GM23338 (cell line): Measurements from ENCODE around the gene CIZ1. TPM values are rescaled to one million over a fixed set of nuclear protein-coding genes. Genes with fewer than 3 reads are reported as not detected.

ENCODE experiments used
- ATAC-seq: fragments of 200-7000 bp; cut with Tn5 transposase; 3 replicates; pipeline ENCODE4 v1.9.1; 2020
- DNase-seq: peaks from one replicate; pipeline ENCODE4 v3.0.0-alpha.2; 2015; ENCODE audit warnings: low spot score
- H2AFZ ChIP-seq: fragments of 200-600 bp; sonication (generic); 2 replicates; pipeline ENCODE4 v1.8.0; 2016; ENCODE audit warnings: antibody characterized with exemption, mild to moderate bottlenecking, moderate library complexity
- H3F3A ChIP-seq: fragments of 200-600 bp; sonication (generic); replicated peaks from 2 replicates; pipeline ENCODE4 v1.8.0; 2017; ENCODE audit warnings: antibody characterized with exemption, mixed run types, low read depth
- H3K27ac ChIP-seq: fragments of 200-600 bp; sonication (generic); 2 replicates; pipeline ENCODE4 v1.6.1; 2016; ENCODE audit warnings: low read depth
- H3K27me3 ChIP-seq: fragments of 200-600 bp; sonication (generic); 2 replicates; pipeline ENCODE4 v1.8.0; 2016; ENCODE audit warnings: mild to moderate bottlenecking, mixed run types, moderate library complexity; ENCODE audit not compliant: insufficient read depth
- H3K36me3 ChIP-seq: fragments of 200-600 bp; sonication (generic); 2 replicates; pipeline ENCODE4 v1.8.0; 2016; ENCODE audit warnings: mild to moderate bottlenecking; ENCODE audit not compliant: insufficient read depth
- H3K4me1 ChIP-seq: fragments of 200-600 bp; sonication (generic); 2 replicates; pipeline ENCODE4 v1.8.0; 2016; ENCODE audit warnings: mild to moderate bottlenecking, moderate library complexity; ENCODE audit not compliant: insufficient read depth
- H3K4me2 ChIP-seq: fragments of 200-600 bp; sonication (generic); 2 replicates; pipeline ENCODE4 v1.7.1; 2017; ENCODE audit warnings: mixed run types
- H3K4me3 ChIP-seq: fragments of 200-600 bp; sonication (generic); 2 replicates; pipeline ENCODE4 v1.6.1; 2016; ENCODE audit warnings: mixed run types
- H3K79me2 ChIP-seq: fragments of 200-600 bp; sonication (generic); replicated peaks from 2 replicates; pipeline ENCODE4 v1.8.0; 2017; ENCODE audit warnings: mild to moderate bottlenecking; ENCODE audit not compliant: insufficient read depth
- H3K9me2 ChIP-seq: fragments of 200-600 bp; sonication (generic); 2 replicates; pipeline ENCODE4 v1.8.0; 2017; ENCODE audit not compliant: insufficient read depth
- H4K20me1 ChIP-seq: fragments of 200-600 bp; sonication (generic); replicated peaks from 2 replicates; pipeline ENCODE4 v1.8.0; 2017; ENCODE audit warnings: mild to moderate bottlenecking; ENCODE audit not compliant: insufficient read depth
- H3K27ac Mint-ChIP-seq: 2 replicates; pipeline ENCODE4 v1.8.0; 2020; ENCODE audit warnings: inconsistent platforms, mild to moderate bottlenecking, moderate library complexity, mixed read lengths
- H3K27me3 Mint-ChIP-seq: 3 replicates; pipeline ENCODE4 v1.8.0; 2022; ENCODE audit warnings: low read depth, mild to moderate bottlenecking, moderate library complexity, mixed read lengths, inconsistent platforms; ENCODE audit not compliant: insufficient read depth, poor library complexity
- H3K36me3 Mint-ChIP-seq: 3 replicates; pipeline ENCODE4 v1.8.0; 2021; ENCODE audit warnings: low read depth, mild to moderate bottlenecking, inconsistent platforms, moderate library complexity, mixed read lengths
- H3K4me1 Mint-ChIP-seq: 3 replicates; pipeline ENCODE4 v1.8.0; 2020; ENCODE audit warnings: mild to moderate bottlenecking, inconsistent platforms, mixed read lengths
- H3K4me3 Mint-ChIP-seq: 3 replicates; pipeline ENCODE4 v1.8.0; 2021; ENCODE audit warnings: moderate library complexity, mild to moderate bottlenecking, inconsistent platforms, mixed read lengths
- H3K9me3 Mint-ChIP-seq: 3 replicates; pipeline ENCODE4 v1.8.0; 2020; ENCODE audit warnings: moderate library complexity, mild to moderate bottlenecking, inconsistent platforms, mixed read lengths
- CTCF ChIP-seq, 2 experiments: fragments of 200-600 bp in 1 of 2; sonication (generic) in 1 of 2; conservative IDR thresholded peaks; 2 replicates each; pipeline versions ENCODE4 v1.5.1 to v1.6.1; 2016 to 2017; ENCODE audit warnings: antibody characterized with exemption in 2 of 2, low read depth in 2 of 2, mild to moderate bottlenecking in 2 of 2, moderate library complexity in 1 of 2
- ETS1 ChIP-seq: IDR thresholded peaks from 2 replicates; pipeline ENCODE4 v1.6.1; 2016; ENCODE audit warnings: antibody characterized with exemption
- EZH2 ChIP-seq: fragments of 200-600 bp; sonication (generic); IDR thresholded peaks from one replicate; pipeline ENCODE4 v1.8.0; 2017; ENCODE audit warnings: antibody characterized with exemption, mild to moderate bottlenecking, low read depth; ENCODE audit not compliant: unreplicated experiment
- NANOG ChIP-seq: IDR thresholded peaks from 2 replicates; pipeline ENCODE4 v1.6.1; 2016; ENCODE audit warnings: antibody characterized with exemption, borderline replicate concordance
- POLR2AphosphoS5 ChIP-seq: IDR thresholded peaks from 2 replicates; pipeline ENCODE4 v1.6.1; 2016; ENCODE audit warnings: antibody characterized with exemption, low read depth
- REST ChIP-seq: IDR thresholded peaks from one replicate; pipeline ENCODE4 v1.6.1; 2018; ENCODE audit warnings: antibody characterized with exemption; ENCODE audit not compliant: unreplicated experiment
- ZNF331 ChIP-seq: fragments of 250-450 bp; sonication (Bioruptor Pico); IDR thresholded peaks from 2 replicates; pipeline ENCODE4 v1.5.0; 2020; ENCODE audit warnings: low read depth, mild to moderate bottlenecking, moderate library complexity
- ZNF462 ChIP-seq: fragments of 250-450 bp; sonication (Bioruptor Pico); IDR thresholded peaks from 2 replicates; pipeline ENCODE4 v1.5.0; 2020; ENCODE audit warnings: mild to moderate bottlenecking, moderate library complexity
- polyA plus RNA-seq: library from polyadenylated mRNA; unstranded; fragments of >200 nt; fragmentation: Nextera tagmentation; extraction: Ambion mirVana; gene quantifications from 2 replicates; pipeline ENCODE4 v1.2.1, GENCODE V29; 2016
- total RNA-seq: library from RNA; depleted of rRNA; stranded (reverse); fragments of >200 nt; shearing (Covaris generic); gene quantifications from 2 replicates; pipeline ENCODE4 v1.2.3, GENCODE V29; 2014

The CIZ1 gene
- total and polyA plus RNA-seq, 2 experiments from 2014 or later = 49.6 to 61.4 TPM

GRCh38 chr9:128215491-128216409 is 24.4 kb upstream of the CIZ1 start (continued):
- TF ChIP-seq REST = no peak
- no peak for TF ChIP-seq POLR2AphosphoS5
- no peak for TF ChIP-seq ETS1

- H4K20me1 ChIP-seq = no peaks in the 10 kb centered on the region; the same call in none of the 2 replicates
- H3K4me1 ChIP-seq = peaks cover 3% of the 10 kb centered on the region; the same call in 1 of the 2 replicates
- H3K4me3 ChIP-seq = no peak overlapping the region
- no peaks in the 10 kb centered on the region for H3K27me3 ChIP-seq
- no peak overlapping the region for H2AFZ ChIP-seq
- H3F3A ChIP-seq = peaks cover 3% of the 10 kb centered on the region; the same call in 1 of the 2 replicates
- H3K4me3 Mint-ChIP-seq = no peak overlapping the region
- DNase-seq (no peak), ATAC-seq (no peak)
- H3K4me1 Mint-ChIP-seq = peaks cover 13% of the 10 kb centered on the region
- no peak overlapping the region for H3K27ac ChIP-seq
- peaks cover 8% of the 10 kb centered on the region; the same call in 2 of the 3 replicates for H3K36me3 Mint-ChIP-seq
- peak overlapping the region; percentile 48; the same call in 1 of the 2 replicates for H3K27ac Mint-ChIP-seq
- no peaks in the 10 kb centered on the region for H3K9me3 Mint-ChIP-seq
- no peaks in the 10 kb centered on the region for H3K9me2 ChIP-seq
- peaks cover 18% of the 10 kb centered on the region for H3K27me3 Mint-ChIP-seq
- no peak overlapping the region for H3K4me2 ChIP-seq
- H3K36me3 ChIP-seq = no peaks in the 10 kb centered on the region
- H3K79me2 ChIP-seq = no peaks in the 10 kb centered on the region
- TF ChIP-seq NANOG = no peak
- TF ChIP-seq CTCF (conservative IDR thresholded peaks at IDR 0.05; ENCODE audit: low read depth in 2 of 2) = no peak
- no peak for TF ChIP-seq ZNF331 (CRISPR knock-in tag)
- no peak for TF ChIP-seq EZH2
- no peak for TF ChIP-seq ZNF462 (CRISPR knock-in tag)
These were observed 23.5 kb upstream of the CIZ1 start for GRCh38 chr9:128214571-128215490.
